Stimulated activated CD4-positive, alpha-beta T cell treated with anti-CD3 and anti-CD28 coated beads, Interleukin-2, amount 100 ng/mL, for 4 hours (primary cell): Measurements from ENCODE around the gene RNF217.

ENCODE experiments used
- DNase-seq: peaks from one replicate; pipeline ENCODE4 v3.0.0-alpha.2; 2020; ENCODE audit warnings: low read depth

Gene RNF217

GRCh38 chr6:125099211-125100073, 137.2 kb downstream of the RNF217 start:
- no peak for DNase-seq

GRCh38 chr6:125100074-125100652, 137.9 kb downstream of the RNF217 start:
- no peak for DNase-seq

DNA sequence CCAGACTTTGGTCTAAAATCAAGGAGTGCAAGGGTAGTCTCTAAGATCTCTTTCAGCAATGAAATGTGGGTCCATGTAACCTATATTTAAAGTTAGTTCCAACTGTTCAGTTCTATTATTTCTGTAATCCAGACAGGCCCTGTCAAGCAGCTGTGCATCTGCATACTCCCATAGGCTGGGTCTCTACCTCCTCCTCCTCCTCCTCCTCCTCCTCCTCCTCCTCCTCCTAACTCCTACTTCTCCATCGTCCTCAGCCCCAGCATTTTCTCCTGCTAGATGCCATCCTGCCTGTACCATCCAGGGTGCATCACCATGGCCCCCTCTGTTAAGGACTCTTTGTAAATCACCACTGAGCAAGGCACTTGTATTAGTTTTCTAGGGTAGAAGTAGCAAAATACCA, 138.9 kb downstream of the RNF217 start:
- DNase-seq = no peak

GRCh38 chr6:125101631-125102030, 139.4 kb downstream of the RNF217 start:
- no peak for DNase-seq

- no peak for DNase-seq
Measured at GRCh38 chr6:125102411-125102810, 140.2 kb downstream of the RNF217 start.

DNA sequence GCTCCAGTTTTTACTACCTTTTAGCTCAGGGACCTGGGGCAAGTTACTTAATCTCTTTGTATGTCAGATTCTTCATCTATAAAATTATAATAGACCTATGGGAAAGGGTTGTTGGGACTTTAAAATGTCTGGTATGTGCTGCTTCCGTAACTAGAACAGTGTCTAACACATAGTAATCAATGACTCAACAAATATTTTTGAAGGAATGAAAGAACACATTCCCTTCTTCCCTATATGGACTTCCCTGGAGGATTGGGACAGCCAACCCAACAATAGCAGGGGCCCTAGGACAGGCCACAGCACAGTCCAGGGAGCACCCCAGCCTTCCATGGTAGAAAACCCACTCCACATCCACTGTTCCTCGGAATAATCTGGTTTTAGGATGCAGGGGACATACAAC, 140.7 kb downstream of the RNF217 start:
- DNase-seq = no peak

GRCh38 chr6:125104425-125104824, 142.2 kb downstream of the RNF217 start:
- no peak for DNase-seq

DNA sequence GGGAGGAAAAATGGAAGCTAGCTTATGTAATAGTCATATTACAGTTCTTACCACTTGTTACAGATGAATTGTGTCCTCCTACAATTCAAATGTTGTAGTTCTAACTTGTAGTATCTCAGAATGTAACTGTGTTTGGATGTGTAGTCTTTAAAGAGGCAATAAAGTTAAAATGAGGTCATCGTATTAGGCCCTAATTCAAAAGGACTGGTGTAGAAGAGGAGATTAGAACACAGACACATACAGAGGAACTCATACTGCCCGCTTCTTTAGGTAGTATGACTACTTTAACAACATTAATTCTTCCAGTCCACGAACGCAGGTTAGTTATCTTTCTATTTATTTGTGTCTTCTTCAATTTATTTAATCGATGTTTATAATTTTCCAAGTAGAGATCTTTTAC, 144.8 kb downstream of the RNF217 start:
- no peak for DNase-seq

DNA sequence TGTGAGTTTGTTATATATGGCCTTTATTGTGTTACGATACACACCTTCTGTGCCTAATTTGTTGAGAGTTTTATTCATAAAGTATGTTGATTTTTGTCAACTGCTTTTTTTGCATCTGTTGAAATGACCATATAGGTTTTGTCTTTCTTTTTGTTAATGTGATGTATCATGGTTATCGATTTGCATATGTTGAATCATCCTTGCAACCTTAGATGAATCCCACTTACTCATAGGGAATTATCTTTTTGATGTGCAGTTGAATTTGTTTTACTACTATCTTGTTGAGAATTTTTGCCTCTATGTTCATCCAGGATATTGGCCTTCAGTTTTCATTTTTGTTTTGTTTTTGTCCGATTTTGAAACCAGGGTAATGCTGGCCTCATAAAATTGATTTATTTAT, 145.7 kb downstream of the RNF217 start:
- DNase-seq = no peak

GRCh38 chr6:125110056-125110455, 147.8 kb downstream of the RNF217 start:
- no peak for DNase-seq

DNA sequence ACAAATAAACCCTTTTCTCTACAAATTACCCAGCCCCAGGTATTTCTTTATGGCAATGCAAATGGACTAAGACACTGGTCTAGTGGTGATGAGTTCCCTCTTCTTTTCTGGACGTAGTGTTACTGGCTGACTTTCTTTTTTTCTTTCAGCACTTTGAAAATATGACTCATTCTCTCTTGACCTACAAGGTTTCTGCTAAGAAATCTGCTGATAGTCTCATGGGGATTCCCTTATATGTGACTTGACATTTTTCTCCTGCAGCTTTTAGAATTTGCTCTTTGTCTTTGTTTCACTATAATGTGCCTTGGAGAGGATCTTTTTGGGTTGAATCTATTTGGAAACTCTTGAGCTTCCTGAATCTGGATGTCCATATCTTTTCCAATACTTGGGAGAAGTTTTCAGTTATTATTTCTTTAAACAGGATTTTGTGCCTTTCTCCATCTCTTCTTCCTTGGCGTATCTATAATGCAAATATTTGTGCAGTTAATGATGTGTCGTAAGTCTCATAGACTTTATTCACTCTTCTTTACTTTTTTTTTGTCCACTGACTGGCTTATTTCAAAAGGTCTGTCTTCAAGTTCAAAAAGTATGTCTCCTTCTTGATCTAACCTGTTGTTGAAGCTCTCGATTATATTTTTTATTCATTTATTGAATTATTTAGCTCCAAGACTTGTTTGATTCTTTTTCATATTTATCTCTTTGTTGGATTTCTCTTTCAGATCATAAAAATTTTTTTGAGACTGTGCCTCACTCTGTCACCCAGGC, 149.2 kb downstream of the RNF217 start:
- DNase-seq = no peak

DNA sequence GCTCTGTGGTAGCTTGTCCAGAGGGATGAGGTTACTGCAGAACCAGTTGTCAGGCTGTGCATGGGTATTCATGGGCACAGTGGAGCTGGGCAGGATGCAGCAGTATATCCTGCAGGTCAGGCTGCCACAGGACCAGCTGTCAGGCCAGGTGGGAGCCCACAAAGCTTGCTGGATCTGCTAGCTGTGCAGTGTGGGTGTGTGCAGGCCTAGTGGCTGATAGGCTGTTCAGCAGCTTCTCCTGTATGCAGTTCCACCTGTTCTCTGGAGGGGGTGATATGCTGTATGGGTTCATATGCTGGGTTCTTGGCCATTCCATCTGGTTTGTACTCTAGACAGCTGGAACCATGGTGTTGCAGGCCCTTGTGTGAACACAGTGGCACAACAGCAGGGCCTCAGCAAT, 150.7 kb downstream of the RNF217 start:
- DNase-seq = no peak

DNA sequence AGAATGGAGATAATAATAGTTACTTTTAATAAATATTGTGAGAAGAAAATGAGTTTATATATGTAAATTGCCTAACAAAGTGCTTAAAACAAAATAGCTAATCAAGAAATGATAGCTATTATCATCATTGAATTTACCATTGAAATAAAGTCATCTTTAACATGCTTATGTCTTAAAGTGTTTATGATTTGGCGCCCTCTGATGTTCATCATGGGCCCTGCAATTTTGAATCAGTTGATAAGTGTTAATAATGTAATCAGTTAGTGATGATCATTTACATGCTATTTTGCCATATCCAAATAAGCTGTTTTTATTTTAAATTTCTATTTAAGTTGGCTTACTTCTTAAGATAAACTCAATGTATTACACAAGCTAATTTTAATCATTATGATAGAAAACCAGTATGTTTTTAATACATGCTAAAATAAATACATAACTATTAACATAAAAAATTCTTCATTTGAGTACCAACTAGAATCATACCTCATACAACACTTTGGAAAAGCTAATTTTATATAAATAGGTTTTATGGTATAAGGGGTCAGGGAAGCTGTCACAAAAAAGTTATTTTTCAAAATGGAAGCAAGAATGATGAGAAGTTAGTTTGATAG, 152.1 kb downstream of the RNF217 start:
- no peak for DNase-seq

DNA sequence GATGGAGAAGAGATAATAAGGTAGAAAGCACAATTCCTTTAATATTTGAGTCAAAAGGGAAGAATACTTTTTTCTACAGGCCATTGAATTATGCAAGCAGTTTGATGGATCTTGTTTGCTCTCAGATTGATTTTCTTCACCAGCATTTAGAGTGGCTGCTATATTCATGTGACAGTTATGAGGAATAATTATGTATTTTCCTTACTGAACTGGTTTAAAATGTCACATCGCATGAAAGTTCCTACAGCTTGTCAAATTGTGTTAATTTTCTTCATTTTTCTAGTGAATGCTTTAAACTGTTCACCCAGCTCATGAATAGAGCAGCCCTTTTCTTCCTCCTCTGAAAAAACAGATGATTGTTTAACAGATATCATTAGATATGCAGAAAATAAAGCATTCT, 153.9 kb downstream of the RNF217 start:
- DNase-seq = no peak

GRCh38 chr6:125116710-125117109, 154.5 kb downstream of the RNF217 start:
- no peak for DNase-seq

DNA sequence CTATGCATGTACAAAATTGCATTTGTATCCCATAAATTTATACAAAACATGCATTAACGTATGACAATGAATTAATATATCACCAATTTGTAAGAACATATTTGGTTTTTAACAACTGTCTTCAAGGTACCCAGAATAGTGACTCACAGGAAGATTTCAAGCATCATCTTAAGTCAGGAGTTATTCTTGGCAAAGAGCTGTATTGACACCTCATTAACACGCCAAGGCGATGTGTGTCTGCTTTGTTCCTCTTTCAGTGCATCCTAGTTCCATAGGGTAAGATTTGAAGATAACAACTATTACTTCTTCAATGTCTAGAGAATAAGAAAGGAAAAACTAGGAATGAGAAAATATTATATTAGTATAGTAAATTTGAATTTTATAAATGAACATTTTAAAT, 155.6 kb downstream of the RNF217 start:
- DNase-seq = no peak

- DNase-seq = no peak
Measured at GRCh38 chr6:125120054-125120590, 157.9 kb downstream of the RNF217 start.

DNA sequence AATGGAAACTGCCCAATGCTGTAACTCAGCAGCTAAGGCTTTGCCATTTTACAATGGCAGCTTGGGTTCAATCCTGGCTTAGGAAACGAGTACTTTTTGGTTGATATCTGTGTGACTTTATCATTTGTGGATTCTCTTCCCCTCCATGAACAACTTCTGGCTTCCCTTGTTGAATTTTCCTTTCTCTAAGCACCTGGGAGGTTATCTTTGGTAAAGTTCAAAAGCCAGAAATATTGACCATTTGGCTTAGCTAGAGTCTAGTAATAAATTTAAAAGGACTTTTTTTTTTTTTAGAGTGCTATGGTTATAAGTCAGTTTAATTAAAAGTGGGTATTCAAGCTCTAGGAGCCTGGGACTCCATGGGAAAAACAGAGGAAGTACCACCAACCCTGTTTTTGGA, 159.7 kb downstream of the RNF217 start:
- no peak for DNase-seq

- no peak for DNase-seq
Measured at GRCh38 chr6:125123051-125123450, 160.8 kb downstream of the RNF217 start.

DNA sequence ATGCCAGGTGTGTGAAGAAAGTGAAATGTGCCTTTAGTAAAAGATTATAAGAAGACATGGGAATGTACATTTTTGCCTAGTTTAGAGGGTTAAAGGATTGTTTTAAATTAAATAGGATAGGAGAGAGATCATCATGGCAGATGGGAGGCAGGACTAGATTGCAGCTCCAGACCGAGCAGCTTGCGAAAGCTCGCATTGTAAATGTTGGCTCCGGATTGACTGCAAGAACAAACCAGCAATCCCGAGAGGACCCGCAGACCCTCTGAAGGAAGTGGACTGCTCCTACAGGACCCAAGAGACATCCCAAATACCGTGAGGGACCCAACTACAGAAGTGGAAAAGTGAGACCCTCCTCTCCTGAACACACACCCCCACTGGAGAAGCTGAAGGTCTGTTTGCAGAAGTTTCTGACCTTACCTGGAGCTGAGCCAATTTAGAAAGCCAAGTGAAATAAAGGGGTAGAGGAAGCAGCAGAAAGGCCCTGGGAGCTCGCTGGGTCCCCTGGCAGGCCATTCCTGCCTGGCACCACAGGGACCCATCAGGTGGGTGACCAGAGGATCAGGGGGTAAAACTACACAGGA, 161.3 kb downstream of the RNF217 start:
- no peak for DNase-seq

DNA sequence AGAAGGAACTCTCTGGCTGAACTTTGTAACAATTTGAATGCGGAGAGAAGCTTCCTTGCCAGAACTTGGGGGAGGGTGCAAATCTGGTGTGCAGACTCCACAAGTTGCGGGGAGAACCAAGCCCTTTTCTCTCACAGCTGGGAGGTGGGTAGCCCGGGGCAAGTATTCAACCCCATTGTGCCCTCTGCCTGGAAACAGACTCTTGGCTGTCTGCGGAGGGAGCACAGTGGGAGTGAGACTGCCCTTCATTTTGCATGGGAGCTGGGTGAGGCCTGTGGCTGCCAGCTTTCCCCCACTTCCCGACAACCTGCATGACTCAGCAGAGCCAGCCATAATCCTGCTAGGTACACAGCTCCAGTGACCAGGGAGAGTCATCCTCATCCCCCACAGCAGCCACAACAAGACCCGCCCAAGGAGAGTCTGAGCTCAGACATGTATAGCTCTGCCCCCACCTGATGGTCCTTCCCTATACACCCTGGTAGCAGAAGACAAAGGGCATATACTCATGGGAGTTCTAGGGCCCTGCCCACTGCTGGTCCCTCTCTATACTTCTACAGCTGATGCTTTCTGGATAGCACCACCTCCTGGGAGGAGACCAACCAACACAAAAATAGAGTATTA, 161.9 kb downstream of the RNF217 start:
- no peak for DNase-seq
